Measurements from ENCODE around the gene TPD52L1.

The TPD52L1 gene

GRCh38 chr6:125248136-125248535 is 94.6 kb downstream of the TPD52L1 start:
- DNase-seq, result no peak

GRCh38 chr6:125250511-125250910 is 96.9 kb downstream of the TPD52L1 start:
- DNase-seq, result no peak

GRCh38 chr6:125251516-125252220 is 98.1 kb downstream of the TPD52L1 start:
- no peak for DNase-seq

GRCh38 chr6:125252891-125253290 is 99.3 kb downstream of the TPD52L1 start:
- no peak for DNase-seq

- DNase-seq, result no peak
Observed at GRCh38 chr6:125253881-125254280, 100.3 kb downstream of the TPD52L1 start.

- no peak for DNase-seq
Observed at GRCh38 chr6:125254321-125254720, 100.7 kb downstream of the TPD52L1 start.

GRCh38 chr6:125255201-125255600 is 101.6 kb downstream of the TPD52L1 start:
- no peak for DNase-seq

GRCh38 chr6:125257351-125257750 is 103.8 kb downstream of the TPD52L1 start:
- DNase-seq, result no peak

GRCh38 chr6:125258651-125259353 is 105.2 kb downstream of the TPD52L1 start:
- DNase-seq, result no peak

- DNase-seq, result no peak
Observed at GRCh38 chr6:125259354-125259736, 105.8 kb downstream of the TPD52L1 start.

GRCh38 chr6:125262016-125263013 is 108.7 kb downstream of the TPD52L1 start:
- no peak for DNase-seq

GRCh38 chr6:125264476-125264875 is 110.9 kb downstream of the TPD52L1 start:
- DNase-seq, result no peak

- DNase-seq, result no peak
Observed at GRCh38 chr6:125267806-125268523, 114.4 kb downstream of the TPD52L1 start.

- no peak for DNase-seq
Observed at GRCh38 chr6:125268765-125269164, 115.2 kb downstream of the TPD52L1 start.

- DNase-seq, result no peak
Observed at GRCh38 chr6:125269328-125269985, 115.9 kb downstream of the TPD52L1 start.

GRCh38 chr6:125270380-125270779 is 116.8 kb downstream of the TPD52L1 start:
- DNase-seq, result no peak

- DNase-seq, result no peak
Observed at GRCh38 chr6:125271486-125272159, 118.0 kb downstream of the TPD52L1 start.

GRCh38 chr6:125273251-125273650 is 119.7 kb downstream of the TPD52L1 start:
- no peak for DNase-seq

GRCh38 chr6:125273965-125274364 is 120.4 kb downstream of the TPD52L1 start:
- DNase-seq, result no peak

- no peak for DNase-seq
Observed at GRCh38 chr6:125274935-125275334, 121.4 kb downstream of the TPD52L1 start.

- DNase-seq, result no peak
Observed at GRCh38 chr6:125275779-125276178, 122.2 kb downstream of the TPD52L1 start.
